Calu3 (cell line): Measurements from ENCODE around the gene PCDHGB2. TPM values are rescaled to one million over a fixed set of nuclear protein-coding genes. Genes with fewer than 3 reads are reported as not detected.
A peak's percentile ranks its signal among the peaks of the same experiment; 100 is the strongest.
"Not testable (repeated sequence)": the region's sequence is repeated elsewhere in the genome, so short reads cannot be mapped to it uniquely, and the experiment has no call there.

ENCODE experiments used
- Bru-seq: library from RNA; stranded (reverse); fragments of 400-500 nt; gene quantifications from one replicate; lab custom pipeline; 2021; lab: Mats Ljungman, UMichigan
- BruChase-seq, 2 experiments: library from RNA; stranded (reverse); fragments of 400-500 nt; gene quantifications; one replicate each; lab custom pipeline; 2021; lab: Mats Ljungman, UMichigan
- BruUV-seq: library from RNA; stranded (reverse); fragments of 400-500 nt; replicated peaks from 2 replicates; lab custom pipeline; 2021; lab: Mats Ljungman, UMichigan
- CTCF ChIA-PET: fragments of 300-600 bp; sonication (Branson Sonifier 250); formaldehyde crosslinking; loops from one replicate; lab custom pipeline; 2022; ENCODE audit warnings: antibody characterized with exemption; lab: Charles Lee
- DNase-seq: peaks from one replicate; pipeline ENCODE4 v3.0.0; 2022
- H3K27ac Mint-ChIP-seq: one replicate; pipeline ENCODE4 v1.8.0; 2022; ENCODE audit warnings: mixed read lengths; ENCODE audit not compliant: unreplicated experiment
- H3K27me3 Mint-ChIP-seq: one replicate; pipeline ENCODE4 v1.8.0; 2022; ENCODE audit warnings: mixed read lengths; ENCODE audit not compliant: unreplicated experiment
- H3K36me3 Mint-ChIP-seq: one replicate; pipeline ENCODE4 v1.8.0; 2022; ENCODE audit warnings: mild to moderate bottlenecking, moderate library complexity, mixed read lengths; ENCODE audit not compliant: insufficient read depth, unreplicated experiment
- H3K4me1 Mint-ChIP-seq: one replicate; pipeline ENCODE4 v1.8.0; 2022; ENCODE audit warnings: mild to moderate bottlenecking, low read depth, mixed read lengths; ENCODE audit not compliant: unreplicated experiment
- H3K4me3 Mint-ChIP-seq: one replicate; pipeline ENCODE4 v1.8.0; 2022; ENCODE audit warnings: mild to moderate bottlenecking, low read depth, moderate library complexity, mixed read lengths; ENCODE audit not compliant: unreplicated experiment
- H3K9me3 Mint-ChIP-seq: one replicate; pipeline ENCODE4 v1.8.0; 2022; ENCODE audit warnings: low read depth, mixed read lengths; ENCODE audit not compliant: unreplicated experiment
- CTCF ChIP-seq: fragments of 200-600 bp; IDR thresholded peaks from one replicate; pipeline ENCODE4 v1.8.0; 2022; ENCODE audit warnings: antibody characterized with exemption; ENCODE audit not compliant: unreplicated experiment
- intact Hi-C: fragments of 100-400 bp; cut with micrococcal nuclease; formaldehyde crosslinking; loops from one replicate; pipeline ENCODE4 v1.10.0; 2022; ENCODE audit not compliant: unreplicated experiment
- long read RNA-seq: library from polyadenylated mRNA; stranded (forward); transcript quantifications from one replicate; pipeline ENCODE4 v2.0.0, GENCODE V29; 2022
- total RNA-seq: library from RNA; stranded (reverse); gene quantifications from 2 replicates; pipeline ENCODE4 v1.2.3, GENCODE V29; 2022

Gene PCDHGB2
- total RNA-seq = 0.34 and 0.38 TPM in 2 replicates
- Bru-seq, nascent RNA = not detected
- BruChase-seq, experiment 1, labeled RNA remaining after a 6-hour chase = percentile 43 among the genes with signal in this experiment
- percentile 28 among the genes with signal in this experiment for BruChase-seq, experiment 2, labeled RNA remaining after a 2-hour chase
- long read RNA-seq = 0 reads

- Mint-ChIP-seq H3K9me3 (peaks cover 23% of the 10 kb centered on the region), H3K36me3 (peaks cover 3% of the 10 kb centered on the region), H3K27me3 (no peaks in the 10 kb centered on the region), H3K27ac (no peak within 1 kb of the TSS), H3K4me3 (no peak within 1 kb of the TSS), H3K4me1 (no peaks in the 10 kb centered on the region)
- BruUV-seq = no TSS peak
- CTCF ChIA-PET = no interaction called here
- no peak for DNase-seq
- TF ChIP-seq CTCF = no peak
- intact Hi-C loops = no loop called here
Measured at GRCh38 chr5:141359790-141360426, at the start of gene PCDHGB2. TSS of gene PCDHGB2 (plus strand) at chr5:141359994. CDS start at chr5:141360136, 142 bp downstream.

GRCh38 chr5:141313711-141314110 is 46.1 kb upstream of the PCDHGB2 start:
- no TSS peak for BruUV-seq
- intact Hi-C loops = no loop called here
- peaks cover 24% of the 10 kb centered on the region for H3K9me3 Mint-ChIP-seq

GRCh38 chr5:141316963-141317362 is 42.8 kb upstream of the PCDHGB2 start:
- intact Hi-C loops, H3K4me3 Mint-ChIP-seq, DNase-seq, CTCF ChIA-PET, H3K4me1 Mint-ChIP-seq, BruUV-seq, H3K27ac Mint-ChIP-seq, H3K27me3 Mint-ChIP-seq: not testable (repeated sequence)
- Mint-ChIP-seq H3K36me3 (peaks cover 72% of the 10 kb centered on the region), H3K9me3 (peaks cover 29% of the 10 kb centered on the region)

More at GRCh38 chr5:141313711-141314110, 46.1 kb upstream of the PCDHGB2 start:
- no peak overlapping the region for H3K4me3 Mint-ChIP-seq
- DNase-seq = no peak
- peaks cover 43% of the 10 kb centered on the region for H3K36me3 Mint-ChIP-seq
- CTCF ChIA-PET = no interaction called here
- TF ChIP-seq CTCF = no peak
- no peak overlapping the region for H3K27ac Mint-ChIP-seq
- H3K27me3 Mint-ChIP-seq = no peaks in the 10 kb centered on the region
- no peaks in the 10 kb centered on the region for H3K4me1 Mint-ChIP-seq

- Mint-ChIP-seq H3K27ac (peak overlapping the region; percentile 100), H3K9me3 (peaks cover 27% of the 10 kb centered on the region), H3K27me3 (no peaks in the 10 kb centered on the region)
Measured at GRCh38 chr5:141319202-141319601, 40.6 kb upstream of the PCDHGB2 start.

More at GRCh38 chr5:141319202-141319601, 40.6 kb upstream of the PCDHGB2 start:
- no peak for TF ChIP-seq CTCF
- Mint-ChIP-seq H3K36me3 (peaks cover 68% of the 10 kb centered on the region), H3K4me3 (peak overlapping the region; percentile 100), H3K4me1 (peaks cover 8% of the 10 kb centered on the region)
- CTCF ChIA-PET = interaction anchor here (2.3 kb wide), 1 partner anchor 238 kb away, joined by 8 read pairs; no protein-coding TSS in a partner anchor
- DNase-seq = no peak
- intact Hi-C loops = no loop called here
- no TSS peak for BruUV-seq
